ENCODE measurements around the gene IGF1R.

The IGF1R gene

GRCh38 chr15:98706387-98706786 lies 58.0 kb downstream of the IGF1R start:
- TF ChIP-seq, protein P1, sequence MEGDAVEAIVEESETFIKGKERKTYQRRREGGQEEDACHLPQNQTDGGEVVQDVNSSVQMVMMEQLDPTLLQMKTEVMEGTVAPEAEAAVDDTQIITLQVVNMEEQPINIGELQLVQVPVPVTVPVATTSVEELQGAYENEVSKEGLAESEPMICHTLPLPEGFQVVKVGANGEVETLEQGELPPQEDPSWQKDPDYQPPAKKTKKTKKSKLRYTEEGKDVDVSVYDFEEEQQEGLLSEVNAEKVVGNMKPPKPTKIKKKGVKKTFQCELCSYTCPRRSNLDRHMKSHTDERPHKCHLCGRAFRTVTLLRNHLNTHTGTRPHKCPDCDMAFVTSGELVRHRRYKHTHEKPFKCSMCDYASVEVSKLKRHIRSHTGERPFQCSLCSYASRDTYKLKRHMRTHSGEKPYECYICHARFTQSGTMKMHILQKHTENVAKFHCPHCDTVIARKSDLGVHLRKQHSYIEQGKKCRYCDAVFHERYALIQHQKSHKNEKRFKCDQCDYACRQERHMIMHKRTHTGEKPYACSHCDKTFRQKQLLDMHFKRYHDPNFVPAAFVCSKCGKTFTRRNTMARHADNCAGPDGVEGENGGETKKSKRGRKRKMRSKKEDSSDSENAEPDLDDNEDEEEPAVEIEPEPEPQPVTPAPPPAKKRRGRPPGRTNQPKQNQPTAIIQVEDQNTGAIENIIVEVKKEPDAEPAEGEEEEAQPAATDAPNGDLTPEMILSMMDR (IDR thresholded peaks at IDR 0.05; ENCODE audit: control extremely low read depth, extremely low read depth, low read depth, missing control alignments) = no peak
- ChIA-PET POLR2A (no interaction called here), CTCF (interaction anchor here (1.4 kb wide), 1 partner anchor 18 kb away, joined by 4 read pairs; no protein-coding TSS in a partner anchor)
- DNase-seq (ENCODE audit: extremely low spot score) = no peak

DNA sequence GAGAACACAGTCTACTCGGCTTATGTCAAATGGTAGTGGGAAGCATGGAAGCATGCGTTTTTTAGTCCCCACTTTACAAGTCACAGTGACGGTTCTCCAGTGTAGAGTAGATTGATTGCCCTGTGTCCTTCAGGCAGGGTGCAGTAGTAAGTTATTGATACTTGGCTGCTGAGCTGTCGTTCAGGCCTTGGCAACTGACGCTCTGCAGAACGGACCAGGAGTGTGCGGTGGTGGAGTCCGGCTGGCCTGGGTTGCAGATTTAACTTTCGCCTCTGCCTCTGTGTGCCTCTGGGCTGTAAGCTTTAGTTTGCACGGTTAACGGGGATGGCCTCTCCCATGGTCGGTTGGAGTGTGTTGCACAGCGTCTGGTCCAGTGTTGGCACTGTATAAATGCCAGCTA lies 58.6 kb downstream of the IGF1R start:
- TF ChIP-seq, protein P1 (IDR thresholded peaks at IDR 0.05; ENCODE audit: control extremely low read depth, extremely low read depth, low read depth, missing control alignments) = no peak
- DNase-seq (ENCODE audit: extremely low spot score) = no peak
- ChIA-PET CTCF (interaction anchor here (1.4 kb wide), 1 partner anchor 17 kb away, joined by 4 read pairs; no protein-coding TSS in a partner anchor), POLR2A (no interaction called here)

DNA sequence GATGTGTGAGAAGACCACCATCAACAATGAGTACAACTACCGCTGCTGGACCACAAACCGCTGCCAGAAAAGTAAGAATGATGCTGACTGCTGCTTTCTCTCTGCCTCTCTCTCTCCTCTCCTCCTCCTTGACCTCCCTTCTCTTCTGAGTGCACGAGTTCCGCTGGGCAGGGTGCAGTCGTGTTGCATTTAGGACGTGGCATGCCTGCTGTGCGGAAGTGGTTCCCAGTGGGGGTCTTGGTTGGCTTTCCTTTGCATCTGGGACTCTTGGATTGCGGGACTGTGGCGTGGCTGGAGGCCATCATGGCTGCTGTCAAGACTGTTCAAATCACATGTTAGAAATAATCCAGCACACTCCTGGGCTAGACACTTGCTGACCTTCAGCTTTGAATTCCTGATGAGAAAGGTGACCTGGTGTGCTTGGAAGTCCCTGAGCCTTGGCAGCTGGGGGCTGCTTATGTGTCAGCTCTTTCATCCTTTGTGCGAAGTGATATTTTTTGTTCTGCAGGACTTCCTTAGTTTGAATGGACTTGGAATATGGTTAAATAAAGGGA lies 59.8 kb downstream of the IGF1R start:
- ChIA-PET POLR2A (no interaction called here), CTCF (interaction anchor here (1.6 kb wide), 1 partner anchor 11 kb away, joined by 5 read pairs; no protein-coding TSS in a partner anchor)
- TF ChIP-seq, protein P1 (IDR thresholded peaks at IDR 0.05; ENCODE audit: control extremely low read depth, extremely low read depth, low read depth, missing control alignments) = no peak
- no peak for DNase-seq (ENCODE audit: extremely low spot score)

GRCh38 chr15:98711810-98712209 lies 63.5 kb downstream of the IGF1R start:
- DNase-seq (ENCODE audit: extremely low spot score) = no peak
- POLR2A ChIA-PET = no interaction called here
- CTCF ChIA-PET = no interaction called here
- TF ChIP-seq, protein P1 (IDR thresholded peaks at IDR 0.05; ENCODE audit: control extremely low read depth, extremely low read depth, low read depth, missing control alignments) = no peak

DNA sequence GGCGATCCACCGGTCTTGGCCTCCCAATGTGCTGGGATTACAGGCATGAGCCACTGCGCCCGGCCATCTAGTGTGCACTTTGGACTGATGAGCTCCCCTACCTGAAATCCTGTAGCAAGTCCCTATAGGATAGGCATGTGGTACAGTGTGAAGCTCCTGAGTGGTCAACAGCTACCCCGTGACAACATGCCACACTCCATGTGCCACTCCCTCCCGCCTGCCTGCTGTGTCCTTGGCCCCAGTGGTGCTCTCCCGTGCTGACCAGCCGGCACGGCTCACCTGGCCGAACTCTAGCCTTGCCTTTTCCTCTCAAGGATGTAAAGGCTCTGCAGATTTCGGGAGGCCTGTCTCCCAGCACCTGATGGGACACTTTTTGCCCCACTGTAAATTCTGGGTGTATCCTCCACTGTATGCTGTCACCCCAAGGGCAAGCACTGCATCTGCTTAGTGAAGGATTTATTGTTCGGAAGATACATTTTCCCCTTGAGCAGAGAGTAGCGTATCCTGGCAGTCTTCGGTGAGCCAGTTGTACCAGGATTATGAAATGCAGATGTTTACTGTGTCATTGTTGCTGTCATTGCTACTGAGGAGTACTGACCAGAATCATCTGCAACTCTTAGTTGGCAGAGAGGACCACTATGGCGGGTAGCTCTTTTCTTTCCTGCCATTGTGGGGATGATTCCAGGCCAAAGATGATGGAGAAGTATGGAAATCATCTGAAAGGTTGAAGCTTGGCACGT lies 64.7 kb downstream of the IGF1R start:
- CTCF ChIA-PET = interaction anchor here (1.2 kb wide), 1 partner anchor 194 kb away, joined by 3 read pairs; no protein-coding TSS in a partner anchor
- DNase-seq (ENCODE audit: extremely low spot score) = no peak
- TF ChIP-seq, protein P1 (IDR thresholded peaks at IDR 0.05; ENCODE audit: control extremely low read depth, extremely low read depth, low read depth, missing control alignments) = no peak
- POLR2A ChIA-PET = no interaction called here

- ChIA-PET POLR2A (no interaction called here), CTCF (interaction anchor here (1.2 kb wide), 1 partner anchor 194 kb away, joined by 3 read pairs; no protein-coding TSS in a partner anchor)
- TF ChIP-seq, protein P1 (IDR thresholded peaks at IDR 0.05; ENCODE audit: control extremely low read depth, extremely low read depth, low read depth, missing control alignments) = no peak
- no peak for DNase-seq (ENCODE audit: extremely low spot score)
Measured at GRCh38 chr15:98713585-98714001, 65.3 kb downstream of the IGF1R start.

Data from GM10248 (cell line).